Measurements from ENCODE around the gene PTPN11.
"Not testable (repeated sequence)": the region's sequence is repeated elsewhere in the genome, so short reads cannot be mapped to it uniquely, and the experiment has no call there.

PTPN11 gene

DNA sequence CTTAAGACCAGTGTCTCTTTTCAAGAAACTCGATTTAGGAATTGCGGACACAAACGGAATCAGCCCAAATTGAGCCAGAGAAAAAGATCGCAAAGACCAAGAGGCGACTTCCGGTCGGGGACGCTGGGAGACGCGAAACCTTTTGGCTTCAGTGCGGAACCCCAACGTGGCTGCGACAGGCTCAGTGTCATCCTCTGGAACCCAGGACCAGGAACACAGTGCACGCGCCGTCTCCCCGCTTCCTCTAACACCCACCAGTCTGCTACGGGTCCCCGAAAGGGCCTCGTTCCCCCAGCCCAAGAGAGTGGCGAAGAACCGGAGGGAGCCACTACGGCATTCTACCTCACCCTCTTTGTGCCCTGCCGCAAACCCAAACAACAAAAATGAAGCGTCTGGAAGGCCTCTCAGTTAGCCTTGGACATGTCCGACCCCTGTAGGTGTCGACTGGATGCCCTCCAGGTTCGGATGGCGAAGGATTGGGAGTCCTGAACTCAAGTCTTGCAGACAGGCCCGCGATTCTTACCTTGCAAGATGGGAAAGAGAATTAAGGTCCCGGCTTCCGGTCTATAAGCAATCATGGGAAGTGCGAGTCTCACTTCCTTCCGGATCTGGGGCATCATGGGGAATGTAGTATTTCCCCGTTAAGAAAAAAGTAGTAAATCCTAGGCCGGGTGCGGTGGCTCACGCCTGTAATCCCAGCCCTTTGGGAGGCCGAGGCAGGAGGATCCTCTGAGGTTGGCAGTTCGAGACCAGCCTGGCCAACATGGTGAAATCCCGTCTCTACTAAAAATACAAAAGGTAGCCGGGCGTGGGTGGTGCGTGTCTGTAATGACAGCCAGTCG lies 9.5 kb upstream of the PTPN11 start, which contains the start of gene RPL6:
TSS of gene RPL6 (minus strand) at position 542 of the 842 bp plus-strand sequence. CDS start 949 bp downstream, outside the sequence.
- peak; percentile 45 for DNase-seq (ENCODE audit: low read depth)

DNA sequence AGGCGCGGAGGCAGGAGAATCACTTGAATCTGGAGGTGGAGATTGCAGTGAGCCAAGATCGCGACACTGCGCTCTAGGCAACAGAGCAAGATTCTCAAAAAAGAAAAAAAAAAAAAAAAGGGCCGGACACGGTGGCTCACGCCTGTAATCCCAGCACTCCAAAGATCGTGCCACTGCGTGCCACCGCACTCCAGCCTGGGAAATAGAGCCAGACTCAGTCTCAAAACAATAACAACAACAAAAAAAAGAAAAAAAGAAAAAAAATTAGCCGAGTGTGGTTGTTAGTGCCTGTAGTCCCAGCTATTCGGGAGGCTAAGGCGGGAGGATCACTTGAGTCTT lies 8.9 kb upstream of the PTPN11 start:
- DNase-seq (ENCODE audit: low read depth): no peak

- no peak for DNase-seq (ENCODE audit: low read depth)
Observed at GRCh38 chr12:112413855-112414625, 4.7 kb upstream of the PTPN11 start.

DNA sequence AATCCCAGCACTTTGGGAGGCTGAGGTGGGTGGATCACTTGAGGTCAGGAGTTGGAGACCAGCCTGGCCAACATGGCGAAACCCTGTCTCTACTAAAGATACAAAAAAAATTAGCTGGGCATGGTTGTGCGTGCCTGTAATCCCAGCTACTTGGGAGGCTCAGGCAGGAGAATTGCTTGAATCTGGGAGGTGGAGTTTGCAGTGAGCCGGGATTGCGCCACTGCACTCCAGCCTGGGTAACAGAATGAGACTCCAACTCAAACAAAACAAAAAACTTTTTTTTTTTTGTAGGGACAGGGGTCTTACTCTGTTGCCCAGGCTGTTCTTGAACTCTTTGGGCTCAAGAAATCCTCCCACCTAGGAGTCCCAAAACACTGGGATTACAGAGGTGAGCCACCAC lies 3.3 kb upstream of the PTPN11 start:
- DNase-seq (ENCODE audit: low read depth): not testable (repeated sequence)

GRCh38 chr12:112418273-112418607 lies 507 bp upstream of the PTPN11 start:
- no peak for DNase-seq (ENCODE audit: low read depth)

DNA sequence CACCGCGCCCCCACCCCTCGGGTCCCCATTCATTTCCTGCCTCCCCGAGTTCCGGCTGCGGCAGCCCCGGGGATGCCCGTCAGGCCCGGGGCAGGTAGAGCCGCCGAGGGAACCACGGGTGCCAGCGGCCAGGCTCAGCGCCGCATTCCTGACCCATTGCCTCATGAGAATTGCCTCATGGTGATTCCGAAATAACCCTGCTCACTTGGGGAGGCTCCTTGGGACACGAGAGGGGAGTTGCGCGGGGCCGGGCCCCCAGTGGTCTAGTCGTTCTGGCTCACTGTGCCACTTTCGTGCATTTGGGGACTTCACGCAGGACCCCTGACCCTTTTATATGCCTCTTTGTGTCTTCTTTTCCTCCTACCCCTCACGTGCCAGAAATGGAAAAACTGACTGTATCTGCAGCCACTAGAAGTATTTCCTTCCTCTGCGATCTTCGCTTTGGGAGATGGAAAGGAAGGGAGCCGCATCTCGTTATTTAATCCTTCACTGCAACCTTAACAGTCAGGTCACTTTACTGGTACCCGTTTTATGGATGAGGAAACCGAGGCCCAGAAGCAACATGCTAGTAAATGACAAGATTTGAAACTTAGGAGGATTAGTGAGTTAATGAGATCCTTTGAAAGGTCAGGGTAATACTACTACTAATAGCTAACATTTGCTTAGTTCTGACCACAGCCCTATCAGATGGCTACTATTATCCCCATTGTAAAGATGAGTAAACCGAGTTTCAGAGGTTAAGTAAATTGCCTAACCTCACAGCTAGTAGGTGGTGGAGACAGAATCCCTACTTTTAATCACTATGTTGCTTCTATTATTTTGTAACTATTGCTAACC lies 768 bp downstream of the PTPN11 start:
- DNase-seq (ENCODE audit: low read depth): no peak

DNA sequence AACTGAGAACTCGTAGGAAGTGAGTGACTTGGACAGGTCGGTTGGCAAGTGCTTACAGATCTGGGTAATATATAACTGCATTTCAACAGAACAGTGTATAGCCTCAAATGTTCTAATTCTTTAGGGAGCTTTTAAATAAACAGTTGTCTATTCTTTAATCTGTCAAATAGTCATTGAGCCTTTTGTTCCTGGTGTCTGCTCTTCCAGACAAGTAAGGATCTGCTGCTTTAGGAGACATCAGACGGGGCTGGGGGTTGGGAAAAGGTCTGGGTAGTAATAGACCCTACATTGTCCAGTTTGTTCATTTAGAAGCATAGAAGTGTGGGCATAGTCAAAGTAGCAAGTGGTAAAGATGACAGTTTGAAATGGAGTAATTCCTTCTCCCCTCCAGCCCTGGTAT lies 2.0 kb downstream of the PTPN11 start:
- no peak for DNase-seq (ENCODE audit: low read depth)

GRCh38 chr12:112421363-112421762 lies 2.6 kb downstream of the PTPN11 start:
- DNase-seq (ENCODE audit: low read depth): no peak

DNA sequence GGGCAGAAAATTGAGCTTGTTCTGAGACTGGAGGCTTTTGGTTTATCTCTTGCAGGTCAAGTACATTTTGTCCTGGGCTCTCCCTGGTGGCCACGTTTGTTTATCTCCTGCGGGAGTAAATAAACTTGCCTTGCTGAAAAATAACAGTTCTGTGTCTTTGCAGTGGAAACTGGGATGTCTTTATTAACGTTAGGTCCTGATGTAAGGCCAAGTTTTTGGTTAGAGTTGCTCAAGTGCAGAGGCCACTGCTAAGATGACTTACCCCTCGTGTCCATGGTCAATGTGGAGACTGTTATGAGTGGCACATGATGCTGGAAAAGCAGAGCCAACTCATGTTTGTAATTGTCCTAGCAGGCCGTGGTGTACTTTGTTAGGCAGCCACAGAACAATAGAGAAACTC lies 3.8 kb downstream of the PTPN11 start:
- no peak for DNase-seq (ENCODE audit: low read depth)

- DNase-seq (ENCODE audit: low read depth): no peak
Observed at GRCh38 chr12:112424126-112424525, 5.4 kb downstream of the PTPN11 start.

DNA sequence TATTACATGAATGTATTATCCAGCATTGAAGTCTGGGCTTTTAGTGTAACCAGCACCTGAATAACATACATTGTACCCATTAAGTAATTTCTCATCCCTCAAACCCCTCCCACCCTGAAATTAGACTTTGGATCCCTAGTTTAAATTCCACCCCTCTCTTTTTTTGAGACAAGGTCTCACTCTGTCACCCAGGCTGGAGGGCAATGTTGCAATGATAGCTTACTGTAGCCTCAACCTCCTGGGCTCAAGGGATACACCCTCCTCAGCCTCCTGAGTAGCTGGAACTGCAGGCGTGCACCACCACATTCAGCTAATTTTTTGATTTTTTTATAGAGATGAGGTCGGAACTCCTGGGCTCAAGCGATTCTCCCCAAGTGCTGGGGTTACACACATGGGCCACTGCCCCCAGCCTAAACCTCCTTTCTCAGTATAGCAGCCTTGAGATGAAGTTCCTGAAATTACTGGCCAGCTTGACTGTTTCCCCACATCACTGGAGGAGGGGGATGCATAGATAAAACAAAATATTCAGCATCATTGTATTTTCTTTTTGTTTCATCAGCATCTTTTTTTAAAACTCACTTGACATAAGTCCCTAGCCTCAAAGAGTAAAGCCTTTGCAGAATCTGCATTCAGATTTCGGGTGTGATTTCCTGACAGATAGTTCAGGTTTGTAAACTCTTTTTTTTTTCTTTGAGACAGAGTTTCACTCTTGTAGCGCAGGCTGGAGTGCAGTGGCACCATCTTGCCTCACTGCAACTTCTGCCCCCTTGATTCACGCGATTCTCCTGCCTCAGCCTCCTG lies 7.0 kb downstream of the PTPN11 start:
- no peak for DNase-seq (ENCODE audit: low read depth)

DNA sequence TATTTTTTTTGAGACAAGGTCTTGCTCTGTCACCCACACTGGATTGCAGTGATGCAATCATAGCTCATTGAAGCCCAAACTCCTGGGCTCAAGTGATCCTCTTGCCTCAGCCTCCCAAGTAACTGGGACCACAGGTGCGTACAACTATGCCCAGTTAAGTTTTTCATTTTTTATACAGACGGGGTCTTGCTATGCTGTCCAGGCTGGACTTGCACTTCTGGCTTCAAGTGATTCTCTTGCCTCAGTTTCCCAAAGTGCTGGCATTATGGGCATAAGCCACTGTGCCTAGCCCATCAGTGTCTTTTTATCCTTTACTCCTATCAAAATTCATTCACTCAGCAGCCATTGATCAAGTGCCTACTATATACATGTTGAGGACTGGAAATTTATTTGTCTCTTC lies 9.0 kb downstream of the PTPN11 start:
- no peak for DNase-seq (ENCODE audit: low read depth)

DNA sequence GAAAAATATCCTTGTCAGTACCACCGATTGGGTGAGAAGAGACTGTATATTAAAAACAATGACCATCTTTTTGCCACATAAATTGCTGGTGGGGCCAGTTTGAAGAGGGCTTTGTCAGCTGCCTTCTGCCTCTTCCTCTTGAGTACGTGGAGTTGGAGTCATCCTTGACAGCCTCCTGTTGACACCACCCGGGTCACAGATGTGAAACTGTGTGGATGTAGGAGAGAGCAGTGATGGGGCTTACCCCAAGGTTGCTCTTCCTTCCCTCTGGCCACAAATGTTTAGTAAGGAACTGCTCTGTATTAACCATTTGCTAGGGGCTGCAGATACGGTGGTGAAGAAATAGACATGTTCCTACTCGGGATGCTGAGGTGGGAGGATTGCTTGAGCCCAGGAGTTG lies 12.2 kb downstream of the PTPN11 start:
- no peak for DNase-seq (ENCODE audit: low read depth)

GRCh38 chr12:112431965-112432364 lies 13.2 kb downstream of the PTPN11 start:
- no peak for DNase-seq (ENCODE audit: low read depth)

DNA sequence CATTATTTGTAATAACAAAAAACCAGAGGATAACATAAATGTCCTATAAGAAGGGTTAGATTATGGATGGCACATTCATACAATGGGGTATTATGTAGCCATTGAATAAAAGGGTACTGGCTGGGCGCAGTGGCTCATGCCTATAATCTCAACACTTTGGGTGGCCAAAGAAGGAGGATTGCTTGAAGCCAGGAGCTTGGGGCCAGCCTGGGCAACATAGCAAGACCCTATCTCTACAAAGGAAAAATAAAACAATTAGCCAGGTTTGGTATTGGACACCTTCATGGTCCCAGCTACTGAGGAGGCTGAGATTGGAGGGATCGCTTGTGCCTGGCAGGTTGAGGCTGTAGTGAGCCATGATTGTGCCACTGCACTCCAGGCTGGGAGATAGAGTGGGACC lies 14.8 kb downstream of the PTPN11 start:
- no peak for DNase-seq (ENCODE audit: low read depth)

DNA sequence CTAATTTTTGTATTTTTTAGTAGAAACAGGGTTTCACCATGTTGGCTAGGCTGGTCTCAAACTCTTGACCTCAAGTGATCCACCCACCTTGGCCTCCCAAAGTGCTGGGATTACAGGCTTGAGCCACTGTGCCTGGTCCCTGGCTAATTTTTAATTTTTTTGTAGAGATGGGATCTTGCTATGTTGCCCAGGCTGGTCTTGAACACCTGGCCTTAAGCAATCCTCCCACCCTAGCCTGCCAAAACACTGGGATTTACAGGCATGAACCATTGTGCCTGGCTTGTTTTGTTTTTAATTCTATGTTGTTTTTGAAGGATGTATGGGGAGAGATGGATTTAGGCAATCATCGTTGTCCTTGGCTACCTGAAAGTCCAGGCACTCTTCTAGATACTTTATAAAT lies 19.9 kb downstream of the PTPN11 start:
- DNase-seq (ENCODE audit: low read depth): not testable (repeated sequence)

- DNase-seq (ENCODE audit: low read depth): no peak
Observed at GRCh38 chr12:112439769-112440168, 21.0 kb downstream of the PTPN11 start.

DNA sequence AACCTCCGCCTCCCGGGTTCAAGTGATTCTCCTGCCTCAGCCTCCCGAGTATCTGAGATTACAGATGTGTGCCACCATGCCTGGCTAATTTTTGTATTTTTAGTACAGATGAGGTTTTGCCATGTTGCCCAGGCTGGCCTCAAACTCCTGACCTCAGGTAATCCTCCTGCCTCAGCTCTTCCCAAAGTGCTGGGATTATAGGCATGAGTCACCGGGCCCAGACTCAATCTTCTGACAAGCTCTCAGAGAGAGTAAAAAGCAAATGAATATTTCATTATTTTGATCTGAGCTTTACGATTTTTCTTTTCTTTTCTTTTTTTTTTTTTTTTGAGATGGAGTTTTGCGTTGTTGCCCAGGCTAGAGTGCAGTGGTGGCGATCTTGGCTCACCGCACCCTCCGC lies 21.9 kb downstream of the PTPN11 start:
- not testable (repeated sequence) for DNase-seq (ENCODE audit: low read depth)

DNA sequence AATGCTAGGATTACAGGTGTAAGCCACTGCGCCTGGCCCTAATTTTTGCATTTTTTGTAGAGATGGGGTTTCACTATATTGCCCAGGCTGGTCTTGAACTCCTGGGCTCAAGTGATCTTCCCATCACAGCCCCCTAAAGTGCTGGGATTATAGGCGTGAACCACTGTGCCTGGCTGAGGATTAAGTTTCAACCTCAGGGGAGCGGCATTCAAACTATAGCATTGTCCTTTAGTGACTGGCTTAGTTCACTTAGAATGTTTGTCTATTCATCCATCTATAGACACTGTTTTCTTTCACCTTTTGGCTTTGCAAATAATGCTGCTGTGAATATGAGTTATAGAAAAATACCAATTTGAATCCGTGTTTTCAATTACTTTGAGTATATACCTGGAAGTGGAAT lies 25.2 kb downstream of the PTPN11 start:
- no peak for DNase-seq (ENCODE audit: low read depth)

- DNase-seq (ENCODE audit: low read depth): no peak
Observed at GRCh38 chr12:112446008-112446725, 27.4 kb downstream of the PTPN11 start.

DNA sequence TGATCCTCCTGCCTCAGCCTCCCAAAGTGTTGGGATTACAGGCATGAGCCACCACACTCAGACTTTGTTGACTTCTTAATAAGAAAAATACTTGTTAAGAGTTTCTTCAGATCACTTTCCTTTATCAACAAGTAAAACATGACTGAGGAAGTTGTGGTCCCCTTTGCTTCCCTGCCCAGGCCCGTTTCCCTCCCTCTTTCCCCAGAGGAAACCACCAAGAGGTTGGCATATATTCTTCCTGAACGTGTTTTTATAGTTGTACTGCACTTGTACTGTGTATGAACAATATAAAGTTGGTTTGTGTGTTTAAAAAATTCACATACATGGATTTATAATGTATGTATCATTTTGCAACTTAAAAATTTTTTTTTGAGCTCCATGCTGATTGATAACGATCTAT lies 28.4 kb downstream of the PTPN11 start:
- no peak for DNase-seq (ENCODE audit: low read depth)

All from stimulated activated CD8-positive, alpha-beta memory T cell treated with anti-CD3 and anti-CD28 coated beads, Interleukin-15, amount 100 ng/mL, for 1 hour (primary cell).